GM21423 (cell line): Measurements from ENCODE around the gene RPAP2.
"Not testable (repeated sequence)": the region's sequence is repeated elsewhere in the genome, so short reads cannot be mapped to it uniquely, and the experiment has no call there.

Experiments
- ATAC-seq: cut with Tn5 transposase; IDR thresholded peaks from one replicate; pipeline ENCODE4 v1.9.1; 2021; ENCODE audit warnings: mild to moderate bottlenecking, moderate library complexity; ENCODE audit not compliant: unreplicated experiment

RPAP2 gene

DNA sequence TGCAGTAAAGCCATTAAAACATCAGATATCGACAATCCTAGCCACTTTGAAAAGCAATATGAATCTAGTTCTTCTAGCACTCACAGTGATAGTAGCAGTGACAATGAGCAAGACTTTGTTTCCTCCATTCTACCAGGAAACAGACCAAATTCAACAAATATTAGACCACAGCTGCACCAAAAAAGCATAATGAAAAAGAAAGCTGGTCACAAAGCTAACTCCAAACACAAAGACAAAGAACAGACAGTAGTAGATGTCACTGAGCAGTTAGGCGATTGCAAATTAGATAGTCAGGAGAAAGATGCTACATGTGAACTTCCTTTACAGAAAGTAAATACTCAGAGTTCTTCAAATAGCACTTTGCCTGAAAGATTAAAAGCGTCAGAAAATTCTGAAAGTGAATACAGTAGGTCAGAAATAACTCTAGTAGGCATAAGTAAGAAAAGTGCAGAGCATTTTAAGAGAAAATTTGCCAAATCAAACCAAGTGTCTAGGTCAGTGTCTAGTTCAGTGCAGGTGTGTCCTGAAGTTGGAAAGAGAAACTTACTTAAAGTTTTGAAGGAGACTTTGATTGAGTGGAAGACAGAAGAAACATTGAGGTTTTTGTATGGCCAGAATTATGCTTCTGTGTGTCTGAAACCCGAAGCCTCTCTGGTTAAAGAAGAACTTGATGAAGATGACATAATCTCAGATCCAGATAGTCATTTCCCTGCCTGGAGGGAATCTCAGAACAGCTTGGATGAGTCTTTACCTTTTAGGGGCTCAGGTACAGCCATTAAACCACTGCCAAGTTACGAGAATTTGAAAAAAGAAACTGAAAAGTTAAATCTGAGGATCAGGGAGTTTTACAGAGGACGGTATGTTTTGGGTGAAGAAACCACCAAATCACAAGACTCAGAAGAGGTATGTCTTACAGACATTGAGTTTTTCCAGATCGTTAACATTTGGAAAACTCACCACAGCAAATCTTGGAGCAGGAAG is 24.9 kb downstream of the RPAP2 start:
- ATAC-seq: no peak

- no peak for ATAC-seq
These were observed 25.9 kb downstream of the RPAP2 start for GRCh38 chr1:92324784-92325183.

DNA sequence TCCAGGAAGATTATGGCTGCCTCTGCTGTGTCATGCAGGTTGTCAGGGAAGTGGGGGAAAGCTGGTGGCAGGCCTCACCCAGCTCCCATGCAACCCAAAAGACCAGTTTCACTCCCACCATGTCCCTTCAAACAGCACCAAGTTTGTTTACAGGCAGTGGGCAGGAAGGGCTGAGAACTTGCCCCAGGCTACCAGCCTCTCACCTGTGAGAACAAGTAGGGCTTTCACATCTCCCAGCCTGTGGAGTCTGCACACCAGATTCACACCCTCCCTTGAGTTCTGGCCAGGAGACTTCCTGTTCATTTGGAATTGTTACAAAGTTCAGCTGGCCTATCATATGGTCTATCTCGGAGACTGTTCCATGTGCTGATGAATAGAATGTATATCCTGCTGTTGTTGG is 27.8 kb downstream of the RPAP2 start:
- ATAC-seq: no peak

- ATAC-seq: no peak
These were observed 28.9 kb downstream of the RPAP2 start for GRCh38 chr1:92327794-92328193.

GRCh38 chr1:92329347-92330129 is 30.7 kb downstream of the RPAP2 start:
- ATAC-seq: no peak

GRCh38 chr1:92333668-92334067 is 34.8 kb downstream of the RPAP2 start:
- no peak for ATAC-seq

GRCh38 chr1:92340154-92340553 is 41.3 kb downstream of the RPAP2 start:
- ATAC-seq: no peak

DNA sequence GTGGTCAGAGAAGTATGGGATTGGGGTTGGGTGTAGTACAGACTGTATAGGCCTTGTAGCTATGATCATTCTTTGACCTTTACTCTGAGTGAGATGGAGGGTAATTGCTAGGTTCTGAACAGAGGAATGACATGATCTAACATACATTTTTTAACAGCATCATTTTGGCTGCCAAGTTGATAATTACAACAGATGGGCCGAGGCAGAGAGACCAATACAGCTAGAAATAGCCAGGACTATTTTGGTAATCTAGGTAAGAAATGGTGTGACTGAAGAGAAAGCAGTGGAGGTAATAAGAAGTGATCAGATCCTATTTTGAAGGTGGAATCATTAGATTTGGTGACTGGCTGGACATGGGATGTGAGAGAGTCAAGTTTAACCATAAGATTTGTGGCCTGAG is 43.5 kb downstream of the RPAP2 start:
- no peak for ATAC-seq

DNA sequence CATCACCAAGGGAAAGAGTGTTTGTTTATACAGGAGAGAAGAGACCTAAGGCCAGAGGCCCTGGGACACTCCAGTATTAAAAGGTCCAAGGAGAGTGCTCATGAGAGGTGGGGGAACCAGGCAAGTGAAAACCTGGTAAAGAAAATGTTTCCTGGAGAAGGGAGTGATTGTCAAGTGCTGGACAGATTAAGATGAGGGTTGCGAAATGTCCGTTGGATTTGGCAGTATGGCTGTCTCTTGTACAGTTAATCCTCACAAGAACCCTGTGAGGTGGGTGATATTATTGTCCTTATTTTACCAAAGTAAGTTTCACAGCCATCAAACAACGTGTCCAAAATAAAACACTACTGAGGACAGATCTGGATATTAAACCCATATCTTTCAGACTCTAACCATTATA is 44.2 kb downstream of the RPAP2 start:
- ATAC-seq: no peak

GRCh38 chr1:92346866-92347640 is 48.2 kb downstream of the RPAP2 start:
- no peak for ATAC-seq

- no peak for ATAC-seq
These were observed 54.0 kb downstream of the RPAP2 start for GRCh38 chr1:92352856-92353255.

- ATAC-seq: no peak
These were observed 55.4 kb downstream of the RPAP2 start for GRCh38 chr1:92354259-92354658.

- no peak for ATAC-seq
These were observed 58.1 kb downstream of the RPAP2 start for GRCh38 chr1:92356956-92357355.

DNA sequence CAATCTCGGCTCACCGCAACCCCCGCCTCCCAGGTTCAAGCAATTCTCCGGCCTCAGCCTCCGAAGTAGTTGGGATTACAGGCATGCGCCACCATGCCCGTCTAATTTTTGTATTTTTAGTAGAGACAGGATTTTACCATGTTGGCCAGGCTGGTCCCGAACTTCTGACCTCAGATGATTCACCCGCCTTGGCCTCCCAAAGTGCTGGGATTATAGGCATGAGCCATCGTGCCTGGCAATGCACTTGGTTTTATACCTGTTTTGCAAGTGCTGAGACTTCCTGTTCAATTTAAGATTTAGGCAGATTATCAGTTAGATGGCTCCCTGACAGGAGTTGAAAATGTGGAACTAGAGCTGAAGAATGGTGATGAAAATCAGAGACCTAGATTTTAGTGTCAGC is 60.5 kb downstream of the RPAP2 start:
- not testable (repeated sequence) for ATAC-seq

DNA sequence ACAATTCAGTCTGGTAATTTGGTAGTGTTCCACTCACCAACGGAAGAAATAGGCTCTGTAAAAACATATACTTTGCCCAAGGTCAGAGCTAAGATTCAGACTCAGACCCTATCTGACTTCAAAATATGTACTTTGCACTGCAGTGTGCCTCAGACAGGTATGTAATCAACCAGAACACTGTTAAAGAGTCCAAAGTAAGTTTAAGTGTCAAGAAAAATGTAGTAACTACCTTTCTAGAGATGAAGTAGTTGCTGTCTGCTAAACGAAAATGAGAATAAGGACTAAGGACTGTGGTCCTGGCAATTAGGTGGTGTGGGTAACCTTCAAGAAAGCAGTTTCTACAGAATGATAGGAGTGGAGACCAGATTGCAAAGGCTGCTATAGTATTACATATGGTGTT is 61.1 kb downstream of the RPAP2 start:
- ATAC-seq: no peak

DNA sequence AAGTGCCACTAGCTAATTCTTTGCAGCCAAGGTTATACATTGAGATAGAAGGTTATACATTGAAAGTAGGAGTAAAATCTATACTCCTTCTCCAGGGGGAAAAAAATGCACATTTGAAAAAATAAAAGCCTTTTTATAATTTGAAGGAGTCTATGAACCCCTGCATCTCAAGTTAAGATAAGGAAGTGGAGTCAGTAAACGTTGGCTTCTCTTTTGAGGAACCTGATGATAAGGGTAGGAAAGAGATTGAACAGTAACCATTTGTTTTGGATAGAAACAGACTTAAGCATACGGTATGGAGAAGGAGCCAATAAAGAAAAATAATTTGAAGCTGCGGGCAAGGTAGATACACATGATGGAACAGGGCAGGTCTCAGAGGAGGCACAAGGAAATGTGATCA is 64.1 kb downstream of the RPAP2 start:
- no peak for ATAC-seq

GRCh38 chr1:92363401-92363800 is 64.5 kb downstream of the RPAP2 start:
- ATAC-seq: no peak

DNA sequence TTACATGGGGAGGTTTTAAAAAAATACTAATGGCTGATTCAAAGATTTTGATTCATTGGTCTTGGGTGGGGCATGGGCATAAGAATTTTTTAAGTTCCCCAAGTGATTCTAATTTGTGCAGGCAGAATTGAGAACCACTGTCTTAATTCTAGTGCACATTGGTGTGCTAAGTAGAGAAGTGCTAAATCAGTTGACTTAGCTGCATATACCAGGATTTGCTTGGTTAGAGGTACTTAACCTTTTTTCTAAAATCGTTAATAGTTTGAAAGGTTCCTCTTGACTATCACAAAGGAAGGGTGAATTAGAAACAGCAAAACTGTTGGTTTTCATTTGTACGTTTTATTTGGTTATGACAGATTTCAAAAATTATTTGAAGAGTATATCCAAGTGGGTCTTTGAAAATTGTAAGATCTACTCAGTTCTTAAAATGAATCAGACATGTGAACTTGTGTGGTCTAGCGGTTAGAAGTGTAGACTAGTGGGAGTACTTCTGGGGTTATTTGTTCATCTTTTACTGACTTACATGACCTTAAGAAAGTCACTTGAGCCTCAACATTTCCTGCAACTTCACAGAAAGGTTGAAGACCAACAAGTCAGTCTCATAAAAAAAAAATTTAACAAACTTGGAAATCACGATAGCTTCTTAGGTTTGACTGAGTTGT is 66.7 kb downstream of the RPAP2 start:
- no peak for ATAC-seq

GRCh38 chr1:92366040-92366395 is 67.2 kb downstream of the RPAP2 start:
- no peak for ATAC-seq

- ATAC-seq: no peak
These were observed 68.6 kb downstream of the RPAP2 start for GRCh38 chr1:92367496-92367895.

- ATAC-seq: no peak
These were observed 73.3 kb downstream of the RPAP2 start for GRCh38 chr1:92372164-92372563.
